GM12873 (cell line): ENCODE measurements around the gene ABO.

ENCODE experiments used
- CTCF ChIP-seq: IDR thresholded peaks from 2 replicates; pipeline ENCODE4 v1.5.1; 2012; ENCODE audit warnings: low read depth, mild to moderate bottlenecking, moderate library complexity, low read length, control low read depth; ENCODE audit not compliant: insufficient read depth; ENCODE audit errors: missing control alignments

The ABO gene

GRCh38 chr9:133284362-133284761 lies 9.4 kb upstream of the ABO start:
- TF ChIP-seq CTCF, result no peak

GRCh38 chr9:133282464-133283238 lies 7.7 kb upstream of the ABO start:
- TF ChIP-seq CTCF, result no peak

- TF ChIP-seq CTCF, result no peak
These were observed 5.4 kb upstream of the ABO start for GRCh38 chr9:133280392-133280791.

GRCh38 chr9:133278161-133279114 lies 3.4 kb upstream of the ABO start:
- TF ChIP-seq CTCF, result no peak

GRCh38 chr9:133277467-133277866 lies 2.5 kb upstream of the ABO start:
- TF ChIP-seq CTCF, result no peak

GRCh38 chr9:133276923-133277322 lies 1.9 kb upstream of the ABO start:
- TF ChIP-seq CTCF, result no peak
